GM19467 (cell line): Measurements from ENCODE around the gene NYAP1.
"Not testable (repeated sequence)": the region's sequence is repeated elsewhere in the genome, so short reads cannot be mapped to it uniquely, and the experiment has no call there.

Experiments used
- ATAC-seq: cut with Tn5 transposase; IDR thresholded peaks from one replicate; pipeline ENCODE4 v1.9.1; 2021; ENCODE audit warnings: mild to moderate bottlenecking, moderate library complexity; ENCODE audit not compliant: unreplicated experiment

NYAP1 gene

GRCh38 chr7:100481466-100481865 lies 2.3 kb upstream of the NYAP1 start:
- ATAC-seq, result no peak

DNA sequence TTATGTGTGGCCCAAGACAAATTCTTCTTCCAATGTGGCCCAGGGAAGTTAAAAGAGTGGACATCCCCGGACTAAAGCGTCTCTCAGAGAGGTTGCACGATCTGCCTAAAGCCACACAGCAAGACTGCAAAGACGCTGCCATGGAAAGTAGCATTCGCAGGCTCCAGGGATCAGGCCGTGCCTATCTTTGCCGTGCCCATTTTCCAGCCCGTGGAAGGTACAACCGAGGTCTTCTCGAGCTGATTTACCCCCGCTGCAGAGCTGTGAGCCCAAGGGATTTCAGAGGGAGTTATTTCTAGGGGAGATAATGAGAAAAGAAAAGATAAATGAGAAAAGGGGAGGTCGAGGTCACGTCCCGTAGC lies 1.0 kb upstream of the NYAP1 start:
- no peak for ATAC-seq

DNA sequence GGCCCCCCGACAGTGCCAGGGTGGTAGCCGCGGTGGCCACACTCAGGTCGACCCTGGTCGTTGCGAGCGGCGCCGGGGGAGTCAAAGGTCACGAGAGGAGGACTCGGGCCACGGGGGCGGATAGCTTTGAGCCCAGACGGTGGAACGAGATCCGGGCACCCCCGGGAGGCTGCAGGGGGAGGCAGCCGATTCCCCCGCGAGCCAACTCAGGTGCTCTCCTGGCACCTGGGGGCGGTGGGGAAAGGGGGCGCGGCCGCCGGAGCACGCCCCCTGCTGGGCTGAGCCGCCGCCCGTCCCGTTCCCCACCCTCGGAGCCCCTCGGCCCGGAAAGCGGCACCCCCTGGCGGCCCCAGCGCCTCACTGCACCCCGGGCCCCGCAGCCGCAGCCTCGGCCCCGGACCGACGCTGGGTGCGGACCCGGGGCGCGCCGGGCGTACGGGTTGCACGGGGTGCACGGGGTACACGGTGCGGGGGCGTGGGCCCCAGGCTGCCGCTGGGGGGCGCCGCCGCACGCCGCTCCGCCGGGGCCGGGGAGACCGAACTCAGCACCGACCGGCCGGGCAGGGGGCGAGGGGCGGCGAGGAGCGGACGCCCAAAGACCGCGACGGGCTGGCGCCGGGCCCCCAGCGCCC lies 521 bp upstream of the NYAP1 start:
- ATAC-seq, result peak; percentile 44

- no peak for ATAC-seq
Observed at GRCh38 chr7:100484673-100485045, 932 bp downstream of the NYAP1 start.

DNA sequence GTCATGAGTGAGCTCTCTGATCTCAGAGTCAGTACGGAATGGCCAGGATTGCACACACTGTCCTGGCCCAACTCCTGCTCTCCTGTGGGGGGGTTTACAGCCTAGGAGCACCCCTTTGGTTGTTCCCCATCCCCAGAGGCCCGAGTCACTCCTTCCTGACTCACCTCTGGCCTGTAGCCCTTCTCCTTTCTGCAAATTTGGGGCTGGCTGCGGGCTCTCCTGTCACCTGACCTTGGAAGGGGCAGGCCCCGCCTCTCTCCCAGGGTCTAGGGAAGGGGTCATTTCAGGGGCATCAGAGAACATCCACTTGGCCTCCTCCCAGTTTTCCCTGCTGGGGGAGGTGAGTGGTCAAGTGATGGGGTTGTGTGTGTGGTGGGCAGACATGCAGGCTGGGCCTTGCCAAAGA lies 1.7 kb downstream of the NYAP1 start:
- ATAC-seq, result no peak

DNA sequence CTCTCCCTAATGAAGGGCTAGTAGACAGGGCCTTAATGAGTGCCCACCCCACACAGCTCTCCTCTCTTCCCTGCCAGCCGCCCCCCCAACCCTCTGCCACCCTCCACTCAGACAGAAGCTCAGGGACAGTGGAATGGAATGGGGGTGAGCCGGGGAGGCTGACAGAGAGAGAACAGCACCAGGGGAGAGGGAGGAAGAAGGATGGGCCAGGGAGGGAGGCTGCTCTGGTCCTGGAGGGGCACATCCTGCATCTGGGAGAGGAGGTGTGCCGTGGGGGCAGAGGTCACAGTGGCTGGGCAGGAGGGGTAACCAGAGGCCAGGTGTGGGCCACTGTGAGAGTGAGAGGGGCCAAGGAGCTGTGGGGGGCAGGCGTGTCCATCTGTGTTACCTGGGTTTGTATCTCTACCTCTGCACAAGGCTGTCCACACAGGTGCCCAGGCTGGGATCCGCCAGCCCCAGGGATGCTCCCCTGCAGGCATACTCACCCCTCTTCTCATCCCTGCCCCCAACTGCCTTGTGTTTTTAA lies 2.4 kb downstream of the NYAP1 start:
- no peak for ATAC-seq

DNA sequence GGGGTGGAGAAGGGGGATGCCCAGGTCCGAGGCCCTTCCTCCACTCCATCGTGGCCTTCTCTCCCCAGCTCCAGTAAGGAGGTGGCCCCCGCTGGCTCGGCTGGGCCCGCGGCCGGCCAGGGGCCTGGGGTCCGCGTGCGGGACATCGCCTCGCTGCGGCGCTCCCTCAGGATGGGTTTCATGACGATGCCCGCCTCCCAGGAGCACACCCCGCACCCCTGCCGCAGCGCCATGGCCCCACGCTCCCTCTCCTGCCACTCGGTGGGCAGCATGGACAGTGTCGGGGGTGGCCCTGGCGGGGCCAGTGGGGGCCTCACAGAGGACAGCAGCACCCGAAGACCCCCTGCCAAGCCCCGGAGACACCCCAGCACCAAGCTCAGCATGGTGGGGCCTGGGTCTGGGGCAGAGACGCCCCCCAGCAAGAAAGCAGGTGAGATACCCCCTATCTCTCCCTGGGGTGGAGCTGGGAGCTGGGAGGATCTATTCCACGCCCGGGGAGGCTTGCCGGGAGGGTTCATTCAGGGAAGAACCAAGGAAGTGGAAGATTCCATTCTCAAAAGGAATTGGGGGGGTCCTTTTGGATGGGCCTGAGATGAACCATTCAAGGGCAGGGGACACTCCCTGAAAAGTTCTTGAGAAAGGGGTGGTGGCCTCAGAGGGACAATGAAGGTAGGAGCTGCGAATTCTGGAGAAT lies 3.2 kb downstream of the NYAP1 start:
- no peak for ATAC-seq

- no peak for ATAC-seq
Observed at GRCh38 chr7:100488333-100489095, 4.8 kb downstream of the NYAP1 start.

- no peak for ATAC-seq
Observed at GRCh38 chr7:100489121-100489520, 5.4 kb downstream of the NYAP1 start.

GRCh38 chr7:100489824-100490223 lies 6.1 kb downstream of the NYAP1 start:
- no peak for ATAC-seq

DNA sequence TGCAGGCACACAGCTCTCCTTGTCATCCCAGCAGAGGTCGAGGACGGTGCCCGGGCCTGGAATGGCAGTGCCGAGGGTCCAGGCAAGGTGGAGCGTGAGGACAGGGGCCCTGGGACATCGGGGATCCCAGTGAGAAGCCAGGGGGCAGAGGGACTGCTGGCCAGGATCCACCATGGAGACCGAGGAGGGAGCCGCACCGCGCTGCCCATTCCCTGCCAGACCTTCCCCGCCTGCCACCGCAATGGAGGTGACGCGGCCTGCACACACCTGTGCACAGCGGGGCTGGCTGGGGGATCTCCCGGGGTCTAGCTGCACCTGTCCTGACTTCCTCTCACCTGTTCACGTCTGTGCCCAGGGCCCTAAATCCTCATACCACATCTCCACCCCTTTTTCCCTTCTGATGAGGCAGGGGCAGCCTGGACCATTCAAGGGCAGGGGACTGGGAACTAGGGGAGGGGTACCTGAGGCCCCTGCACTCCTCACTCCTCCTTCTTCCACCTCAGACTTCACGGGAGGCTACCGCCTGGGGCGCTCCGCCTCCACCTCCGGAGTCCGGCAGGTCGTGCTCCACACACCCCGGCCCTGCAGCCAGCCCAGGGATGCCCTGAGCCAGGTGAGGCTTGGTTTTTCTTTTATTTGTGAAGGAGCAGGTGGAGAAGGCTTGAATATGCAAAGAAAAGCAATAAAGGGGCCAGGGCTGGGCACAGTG lies 6.9 kb downstream of the NYAP1 start:
- ATAC-seq, result no peak

GRCh38 chr7:100491192-100491578 lies 7.5 kb downstream of the NYAP1 start:
- ATAC-seq, result no peak

DNA sequence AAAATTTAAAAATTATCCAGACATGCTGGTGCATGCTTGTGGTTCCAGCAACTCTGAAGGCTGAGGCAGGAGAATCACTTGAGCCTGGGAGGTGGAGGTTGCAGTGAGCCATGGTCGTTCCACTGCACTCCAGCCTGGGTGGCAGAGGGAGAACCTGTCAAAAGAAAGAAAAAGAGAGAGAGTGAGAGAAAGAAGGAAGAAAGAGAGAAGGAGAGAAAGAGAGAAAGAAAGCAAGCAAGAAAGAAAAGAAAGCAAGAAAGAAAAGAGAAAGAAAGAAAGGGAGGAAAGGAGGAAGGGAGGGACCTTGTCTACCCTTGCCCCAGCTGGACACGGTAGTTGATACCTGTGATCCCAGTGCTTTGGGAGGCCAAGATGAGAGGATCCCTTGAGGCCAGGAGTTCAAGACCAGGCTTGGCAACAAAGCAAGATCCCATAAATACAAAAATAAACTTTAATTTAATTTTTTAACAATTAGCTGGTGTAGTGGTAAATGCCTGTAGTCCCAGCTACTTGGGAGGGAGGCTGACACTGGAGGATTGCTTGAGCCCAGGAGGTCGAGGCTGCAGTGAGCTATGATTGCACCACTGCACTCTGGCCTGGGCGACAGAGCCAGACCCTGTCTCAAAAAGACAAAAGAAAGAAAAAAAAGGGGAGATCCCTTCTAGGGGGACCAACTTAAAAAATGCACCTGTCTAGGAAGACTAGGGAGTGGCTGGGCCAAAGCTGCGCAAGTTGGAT lies 9.2 kb downstream of the NYAP1 start:
- ATAC-seq, result no peak

- ATAC-seq, result no peak
Observed at GRCh38 chr7:100493476-100494264, 9.9 kb downstream of the NYAP1 start.

DNA sequence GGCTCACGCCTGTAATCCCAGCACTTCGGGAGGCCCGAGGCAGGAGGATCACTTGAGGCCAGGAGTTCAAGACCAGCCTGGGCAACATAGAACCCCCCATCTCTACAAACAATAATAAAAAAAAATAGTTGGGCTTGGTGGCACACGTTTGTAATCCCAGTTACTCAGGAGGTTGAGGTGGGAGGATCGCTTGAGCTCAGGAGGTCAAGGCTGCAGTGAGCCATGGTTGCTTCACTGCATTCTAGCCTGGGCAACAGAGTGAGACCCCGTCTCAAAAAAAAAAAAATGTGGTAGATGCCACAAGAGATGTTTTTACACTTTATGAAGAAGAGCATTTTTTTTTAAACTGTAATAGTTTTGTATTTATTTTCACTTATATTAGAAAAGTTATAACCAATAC lies 12.8 kb downstream of the NYAP1 start:
- no peak for ATAC-seq

DNA sequence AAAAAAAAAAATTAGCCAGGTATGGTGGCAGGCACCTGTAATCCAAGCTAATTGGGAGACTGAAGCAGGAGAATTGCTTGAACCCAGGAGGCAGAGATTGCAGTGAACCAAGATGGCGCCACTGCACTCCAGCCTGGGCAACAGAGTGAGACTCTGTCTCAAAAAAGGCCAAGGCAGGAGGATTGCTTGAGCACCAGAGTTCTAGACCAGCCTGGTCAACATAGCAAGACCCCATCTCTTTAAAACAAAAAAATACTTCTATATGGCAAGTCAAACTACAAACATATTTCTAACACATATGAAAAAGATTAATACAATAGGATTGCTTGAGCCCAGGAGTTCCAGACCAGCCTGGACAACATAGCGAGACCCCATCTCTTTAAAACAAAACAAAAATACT lies 17.0 kb downstream of the NYAP1 start:
- not testable (repeated sequence) for ATAC-seq

- ATAC-seq, result not testable (repeated sequence)
Observed at GRCh38 chr7:100504031-100504430, 20.3 kb downstream of the NYAP1 start.

GRCh38 chr7:100504887-100505611 lies 21.3 kb downstream of the NYAP1 start:
- no peak for ATAC-seq

GRCh38 chr7:100506356-100506923 lies 22.7 kb downstream of the NYAP1 start:
- no peak for ATAC-seq
